Fibroblast of lung (primary cell): ENCODE data around the gene ZNF800. TPM values are rescaled to one million over a fixed set of nuclear protein-coding genes. Genes with fewer than 3 reads are reported as not detected.

Experiments used
- DNase-seq, 2 donors: peaks; one replicate each; pipeline versions ENCODE4 v3.0.0 to v3.0.0-alpha.2; 2010; ENCODE audit warnings: low read depth in 2 of 2
- H2AFZ ChIP-seq: 2 replicates; pipeline ENCODE4 v1.5.1; 2012; ENCODE audit warnings: low read length, control low read depth, inconsistent platforms
- H3K27ac ChIP-seq: 2 replicates; pipeline ENCODE4 v1.5.1; 2011; ENCODE audit warnings: low read length, control low read depth; ENCODE audit not compliant: insufficient read depth
- H3K27me3 ChIP-seq: 2 replicates; pipeline ENCODE4 v1.5.1; 2011; ENCODE audit warnings: mild to moderate bottlenecking, low read length; ENCODE audit not compliant: control insufficient read depth, insufficient read depth
- H3K36me3 ChIP-seq: 2 replicates; pipeline ENCODE4 v1.5.1; 2011; ENCODE audit warnings: low read length; ENCODE audit not compliant: control insufficient read depth, insufficient read depth
- H3K4me1 ChIP-seq: 2 replicates; pipeline ENCODE4 v1.5.1; 2011; ENCODE audit warnings: low read length; ENCODE audit not compliant: control insufficient read depth, insufficient read depth; ENCODE audit errors: extremely low read depth
- H3K4me2 ChIP-seq: 2 replicates; pipeline ENCODE4 v1.5.1; 2011; ENCODE audit warnings: low read length, control low read depth; ENCODE audit not compliant: insufficient read depth; ENCODE audit errors: extremely low read depth
- H3K4me3 ChIP-seq, 4 experiments: fragments of 200-600 bp in 1 of 4; sonication (generic) in 1 of 4; replicated peaks in 1 of 4; 2 replicates each; pipeline ENCODE4 v1.5.1; 2011 to 2016; ENCODE audit warnings: low read length in 4 of 4, low read depth in 3 of 4, mild to moderate bottlenecking in 3 of 4, control low read depth in 2 of 4, inconsistent platforms in 1 of 4, mixed read lengths in 1 of 4; ENCODE audit not compliant: insufficient read depth in 1 of 4; ENCODE audit errors: control extremely low read depth in 1 of 4
- H3K79me2 ChIP-seq: 2 replicates; pipeline ENCODE4 v1.5.1; 2012; ENCODE audit warnings: mild to moderate bottlenecking, low read length, inconsistent platforms; ENCODE audit not compliant: control insufficient read depth, insufficient read depth
- H3K9ac ChIP-seq: 2 replicates; pipeline ENCODE4 v1.5.1; 2011; ENCODE audit warnings: mild to moderate bottlenecking, low read length, control low read depth; ENCODE audit not compliant: insufficient read depth
- H3K9me3 ChIP-seq: 2 replicates; pipeline ENCODE4 v1.5.1; 2012; ENCODE audit warnings: low read depth, low read length; ENCODE audit not compliant: control insufficient read depth, insufficient read depth
- H4K20me1 ChIP-seq: 2 replicates; pipeline ENCODE4 v1.5.1; 2011; ENCODE audit warnings: low read length; ENCODE audit not compliant: control insufficient read depth, insufficient read depth; ENCODE audit errors: extremely low read depth
- CTCF ChIP-seq, 2 donors: IDR thresholded peaks in 1 of 2; conservative IDR thresholded peaks in 1 of 2; 1 replicate in 1 of 2; 2 replicates in 1 of 2; pipeline ENCODE4 v1.5.1; 2011 to 2012; ENCODE audit warnings: low read length in 2 of 2, control low read depth in 1 of 2, inconsistent platforms in 1 of 2, low read depth in 1 of 2, mild to moderate bottlenecking in 1 of 2
- EZH2 ChIP-seq: IDR thresholded peaks from 2 replicates; pipeline ENCODE4 v1.5.1; 2012; ENCODE audit warnings: low read length, control low read depth, mild to moderate bottlenecking; ENCODE audit errors: missing control alignments
- polyA plus RNA-seq, 2 donors: library from polyadenylated mRNA; depleted of rRNA in 1 of 2; stranded (reverse) in 1 of 2; unstranded in 1 of 2; fragments of >200 nt; gene quantifications; 2 replicates each; pipeline ENCODE4 v1.2.1, GENCODE V29; 2011 to 2012; ENCODE audit warnings: missing spikeins in 1 of 2
- total RNA-seq: library from RNA; depleted of rRNA; stranded (reverse); fragments of >200 nt; gene quantifications from 2 replicates; pipeline ENCODE4 v1.2.1, GENCODE V29; 2014

Gene ZNF800
- total and polyA plus RNA-seq, 2 donors (not counting 1 experiment from before 2014, with no cell fraction given): 12.4 to 16.6 TPM

GRCh38 chr7:127415060-127415742 is 22.7 kb upstream of the ZNF800 start:
- no peak overlapping the region for H2AFZ ChIP-seq
- no peak overlapping the region for H3K9ac ChIP-seq
- no peaks in the 10 kb centered on the region for H3K4me1 ChIP-seq
- H3K27ac ChIP-seq: no peak overlapping the region
- no peaks in the 10 kb centered on the region for H3K27me3 ChIP-seq
- DNase-seq: no peak
- no peaks in the 10 kb centered on the region for H3K9me3 ChIP-seq
- H3K4me3 ChIP-seq: no peak overlapping the region
- H3K36me3 ChIP-seq: no peaks in the 10 kb centered on the region
- H4K20me1 ChIP-seq: no peaks in the 10 kb centered on the region
- no peaks in the 10 kb centered on the region for H3K79me2 ChIP-seq
- no peak overlapping the region for H3K4me2 ChIP-seq
- TF ChIP-seq EZH2 (no peak), CTCF (conservative IDR thresholded peaks at IDR 0.05 in 1 of 2, IDR thresholded peaks at IDR 0.05 in 1 of 2; ENCODE audit: low read depth in 1 of 2, low read length in 2 of 2) (no peak)

GRCh38 chr7:127413962-127414361 is 21.5 kb upstream of the ZNF800 start:
- H3K4me1 ChIP-seq: no peaks in the 10 kb centered on the region

GRCh38 chr7:127413326-127413725 is 20.8 kb upstream of the ZNF800 start:
- no peak overlapping the region for H3K4me3 ChIP-seq
- TF ChIP-seq EZH2: no peak
- TF ChIP-seq CTCF (conservative IDR thresholded peaks at IDR 0.05 in 1 of 2, IDR thresholded peaks at IDR 0.05 in 1 of 2; ENCODE audit: low read depth in 1 of 2, low read length in 2 of 2): no peak
- H3K9me3 ChIP-seq: no peaks in the 10 kb centered on the region
- no peaks in the 10 kb centered on the region for H3K79me2 ChIP-seq
- H3K27me3 ChIP-seq: peaks cover 3% of the 10 kb centered on the region
- H4K20me1 ChIP-seq: no peaks in the 10 kb centered on the region
- H3K27ac ChIP-seq: no peak overlapping the region
- no peak overlapping the region for H3K4me2 ChIP-seq
- no peak overlapping the region for H2AFZ ChIP-seq
- no peaks in the 10 kb centered on the region for H3K4me1 ChIP-seq
- DNase-seq: no peak
- H3K9ac ChIP-seq: no peak overlapping the region
- no peaks in the 10 kb centered on the region for H3K36me3 ChIP-seq

More at GRCh38 chr7:127413962-127414361, 21.5 kb upstream of the ZNF800 start:
- H3K9me3 ChIP-seq: no peaks in the 10 kb centered on the region
- H3K9ac ChIP-seq: no peak overlapping the region
- H2AFZ ChIP-seq: no peak overlapping the region
- H3K27me3 ChIP-seq: no peaks in the 10 kb centered on the region
- DNase-seq: no peak
- TF ChIP-seq CTCF (conservative IDR thresholded peaks at IDR 0.05 in 1 of 2, IDR thresholded peaks at IDR 0.05 in 1 of 2; ENCODE audit: low read depth in 1 of 2, low read length in 2 of 2) (no peak), EZH2 (no peak)
- no peaks in the 10 kb centered on the region for H3K36me3 ChIP-seq
- no peak overlapping the region for H3K27ac ChIP-seq
- no peak overlapping the region for H3K4me2 ChIP-seq
- H3K4me3 ChIP-seq: no peak overlapping the region
- no peaks in the 10 kb centered on the region for H3K79me2 ChIP-seq
- no peaks in the 10 kb centered on the region for H4K20me1 ChIP-seq
